Effector CD4-positive, alpha-beta T cell (primary cell): ENCODE results near the gene ARCN1.
"Not testable (repeated sequence)": the region's sequence is repeated elsewhere in the genome, so short reads cannot be mapped to it uniquely, and the experiment has no call there.

Source experiments
- DNase-seq: peaks from one replicate; pipeline ENCODE4 v3.0.0-alpha.2; 2020

ARCN1 gene

DNA sequence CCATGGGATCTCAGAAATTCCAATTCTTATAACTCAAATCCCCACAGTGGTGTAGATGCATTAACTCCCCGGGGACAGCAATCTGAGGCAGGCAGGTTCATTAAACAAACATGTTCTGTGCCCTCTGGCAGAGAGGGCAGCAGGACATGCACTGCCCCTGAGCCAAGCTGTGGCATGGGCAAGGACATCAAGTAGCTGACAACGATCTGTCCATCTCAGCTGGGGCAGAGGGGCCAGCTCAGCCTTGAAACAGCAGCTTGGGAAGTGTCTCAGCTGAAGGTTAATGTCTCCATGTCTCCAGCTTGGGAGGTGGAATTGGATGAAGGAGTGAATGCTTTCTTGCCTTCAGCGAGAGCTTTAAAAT lies 27.6 kb upstream of the ARCN1 start:
- no peak for DNase-seq

DNA sequence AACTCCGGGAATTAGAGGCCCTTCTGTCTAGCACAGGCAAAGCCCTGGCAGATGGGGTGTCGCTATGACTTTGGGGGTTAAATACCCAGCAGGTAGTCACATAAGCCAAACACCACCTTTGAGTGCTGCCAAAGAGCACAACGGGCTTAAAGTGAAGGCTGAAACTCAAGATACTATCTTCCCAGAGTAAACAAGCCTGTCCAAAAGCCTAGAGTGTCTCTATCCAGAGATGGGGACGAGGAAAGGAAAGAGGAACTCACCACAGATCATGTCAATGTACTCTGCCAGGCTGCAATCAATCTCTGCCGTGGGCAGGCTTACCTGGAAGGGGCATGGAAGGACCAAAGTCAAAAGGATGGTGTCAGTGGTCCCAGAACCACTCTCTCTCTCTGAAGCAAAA lies 26.7 kb upstream of the ARCN1 start:
- DNase-seq, result no peak

DNA sequence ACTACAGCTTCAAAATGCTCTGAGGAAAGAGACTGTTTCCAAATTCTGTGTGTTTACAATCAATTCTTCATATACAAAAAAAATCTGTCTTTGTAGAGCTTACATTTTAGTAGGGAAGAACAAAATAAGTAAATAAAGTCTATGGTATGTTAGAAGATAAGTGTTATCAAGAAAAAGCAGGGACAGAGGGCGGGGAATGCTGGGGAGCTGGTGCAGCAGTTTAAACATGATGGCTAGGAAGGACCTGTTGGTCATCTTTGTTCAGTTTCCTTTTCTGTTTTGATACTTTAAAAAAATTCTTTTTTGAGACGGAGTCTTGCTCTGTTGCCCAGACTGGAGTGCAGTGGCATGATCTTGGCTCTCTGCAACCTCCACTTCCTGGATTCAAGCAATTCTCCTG lies 25.1 kb upstream of the ARCN1 start:
- DNase-seq, result no peak

DNA sequence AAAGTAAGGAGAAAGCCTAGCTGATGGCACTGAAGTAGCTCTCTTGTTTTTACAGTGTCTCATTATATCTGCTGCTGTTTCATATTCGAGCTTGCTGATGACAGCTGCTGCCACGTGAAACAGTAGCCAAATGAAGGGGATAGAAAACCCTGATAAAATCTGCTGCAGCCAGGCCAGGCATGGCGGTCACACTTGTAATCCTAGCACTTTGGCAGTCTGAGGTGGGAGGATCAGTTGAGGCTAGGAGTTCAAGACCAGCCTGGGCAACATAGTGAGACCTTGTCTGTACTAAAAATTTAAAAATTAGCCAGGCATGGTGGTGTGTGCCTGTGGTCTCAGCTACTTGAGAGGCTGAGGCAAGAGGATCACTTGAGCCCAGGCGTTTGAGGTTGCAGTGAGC lies 19.9 kb upstream of the ARCN1 start:
- DNase-seq, result no peak

DNA sequence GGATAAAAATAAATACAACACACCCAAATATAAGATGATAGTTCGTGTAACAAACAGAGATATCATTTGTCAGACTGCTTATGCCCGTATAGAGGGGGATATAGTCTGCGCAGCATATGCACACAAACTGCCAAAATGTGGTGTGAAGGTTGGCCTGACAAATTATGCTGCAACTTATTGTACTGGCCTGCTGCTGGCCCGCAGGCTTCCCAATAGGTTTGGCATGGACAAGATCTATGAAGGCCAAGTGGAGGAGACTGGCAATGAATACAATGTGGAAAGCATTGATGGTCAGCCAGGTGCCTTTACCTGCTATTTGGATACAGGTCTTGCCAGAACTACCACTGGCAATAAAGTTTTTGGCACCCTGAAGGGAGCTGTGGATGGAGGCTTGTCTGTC lies 11.4 kb upstream of the ARCN1 start:
- DNase-seq, result no peak

DNA sequence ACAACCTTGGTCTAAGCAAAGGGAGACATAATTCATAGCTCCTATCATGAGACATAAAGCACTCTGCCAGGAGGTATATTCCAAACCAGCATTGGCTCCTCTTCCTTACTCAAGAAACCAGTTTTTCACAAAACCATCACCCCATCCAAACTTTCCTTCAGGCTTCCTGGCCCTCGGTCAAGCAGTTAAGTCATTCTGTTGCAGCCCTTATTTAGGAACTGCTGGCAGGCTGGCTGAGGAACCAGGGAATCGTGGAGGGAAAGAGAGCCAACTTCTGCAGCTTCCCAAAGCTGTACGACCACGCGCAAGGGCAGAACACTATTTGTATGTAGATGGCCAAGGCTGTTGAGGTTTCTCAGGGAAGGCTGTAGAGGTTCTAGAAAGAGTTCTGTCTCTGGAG lies 7.2 kb upstream of the ARCN1 start:
- no peak for DNase-seq

DNA sequence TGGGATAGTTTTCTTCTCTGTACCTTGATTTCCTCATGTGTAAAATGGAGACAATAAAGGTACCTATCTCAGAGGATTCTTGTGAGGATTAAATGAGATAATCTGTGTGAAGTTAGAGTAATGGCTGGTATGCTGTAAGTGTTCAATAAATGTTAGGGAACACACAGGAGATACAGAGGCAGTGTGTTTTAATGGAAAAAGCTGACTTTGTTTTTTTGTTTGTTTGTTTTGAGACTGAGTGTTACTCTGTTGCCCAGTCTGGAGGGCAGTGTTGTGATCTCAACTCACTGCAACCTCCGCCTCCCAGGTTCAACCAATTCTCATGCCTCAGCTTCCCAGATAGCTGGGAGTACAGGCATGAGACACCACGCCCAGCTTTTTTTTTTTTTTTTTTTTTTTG lies 2.5 kb upstream of the ARCN1 start:
- no peak for DNase-seq

DNA sequence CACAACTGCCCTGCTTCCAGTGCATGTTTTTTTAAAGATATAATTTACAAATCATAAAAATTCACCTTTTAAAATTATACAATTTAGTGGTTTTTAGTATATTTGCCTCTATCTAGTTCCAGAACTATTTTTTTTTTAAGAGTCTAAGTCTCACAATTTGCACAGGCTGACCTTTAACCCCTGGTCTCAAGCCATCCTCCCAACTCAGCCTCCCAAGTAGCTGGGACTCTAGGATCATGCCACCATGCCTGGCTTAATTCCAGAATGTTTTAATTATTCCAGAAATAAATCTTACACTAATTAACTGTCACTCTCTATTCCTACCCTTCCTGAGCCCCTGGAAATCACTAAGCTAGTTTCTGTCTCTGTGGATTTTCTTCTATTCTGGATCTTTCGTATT lies 1.4 kb upstream of the ARCN1 start:
- DNase-seq, result no peak

DNA sequence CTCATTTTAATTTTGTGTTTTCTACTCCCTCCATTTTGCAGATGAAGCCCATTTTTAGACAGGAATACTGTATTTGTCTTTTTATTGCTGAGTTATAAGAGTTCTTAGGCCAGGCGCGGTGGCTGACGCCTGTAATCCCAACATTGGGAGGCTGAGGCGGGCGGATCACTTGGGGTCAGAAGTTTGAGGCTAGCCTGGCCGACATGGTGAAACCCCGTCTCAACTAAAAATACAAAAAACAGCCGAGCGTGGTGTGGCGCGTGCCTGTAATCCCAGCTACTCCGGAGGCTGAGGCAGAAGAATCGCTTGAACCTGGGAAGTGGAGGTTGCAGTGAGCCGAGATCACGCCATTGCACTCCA lies 528 bp upstream of the ARCN1 start:
- not testable (repeated sequence) for DNase-seq

DNA sequence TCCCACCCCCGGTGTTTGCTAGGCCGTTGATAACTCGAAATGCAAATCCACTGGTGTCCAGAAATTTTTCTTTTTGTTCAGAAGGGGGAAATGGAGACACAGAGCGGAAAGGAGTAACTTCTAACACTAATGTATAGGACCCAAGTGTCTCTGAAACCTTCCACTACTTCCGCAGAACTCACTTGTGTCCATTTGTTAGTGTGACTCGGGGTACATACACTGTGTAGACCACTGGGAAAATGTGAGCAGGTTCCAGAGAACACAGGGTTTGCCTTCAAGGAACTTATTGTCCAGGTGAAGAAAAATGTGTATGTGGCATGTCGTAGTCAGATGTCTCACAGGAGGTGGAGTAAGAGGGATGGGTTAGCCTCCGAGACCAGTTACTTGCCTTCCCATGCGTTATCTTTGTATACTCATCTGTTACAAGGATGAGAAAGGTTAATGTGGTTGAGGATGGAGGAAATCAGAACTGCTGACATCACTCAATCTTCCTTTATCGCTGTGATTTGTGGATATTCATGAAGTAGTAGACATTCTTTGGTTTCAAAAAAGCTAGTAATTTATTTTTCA lies 857 bp downstream of the ARCN1 start:
- peak; percentile 19 for DNase-seq

DNA sequence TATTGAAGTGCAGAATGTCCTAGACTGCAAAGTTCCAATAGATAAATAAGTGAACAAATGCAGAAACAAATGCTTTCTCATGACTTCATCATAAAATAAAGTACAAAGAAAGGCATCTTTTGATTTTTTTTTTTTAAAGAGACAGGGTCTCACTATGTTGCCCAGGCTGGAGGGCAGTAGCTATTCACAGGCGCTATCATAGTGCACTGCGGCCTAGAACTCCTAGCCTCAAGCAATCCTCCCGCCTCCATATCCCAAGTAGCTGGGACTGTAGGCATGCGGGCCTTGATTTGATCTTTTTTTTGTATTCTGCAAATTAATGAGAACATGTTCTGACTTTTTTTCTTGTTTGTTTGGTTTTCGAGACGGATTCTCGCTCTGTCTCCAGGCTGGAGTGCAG lies 2.4 kb downstream of the ARCN1 start:
- no peak for DNase-seq

DNA sequence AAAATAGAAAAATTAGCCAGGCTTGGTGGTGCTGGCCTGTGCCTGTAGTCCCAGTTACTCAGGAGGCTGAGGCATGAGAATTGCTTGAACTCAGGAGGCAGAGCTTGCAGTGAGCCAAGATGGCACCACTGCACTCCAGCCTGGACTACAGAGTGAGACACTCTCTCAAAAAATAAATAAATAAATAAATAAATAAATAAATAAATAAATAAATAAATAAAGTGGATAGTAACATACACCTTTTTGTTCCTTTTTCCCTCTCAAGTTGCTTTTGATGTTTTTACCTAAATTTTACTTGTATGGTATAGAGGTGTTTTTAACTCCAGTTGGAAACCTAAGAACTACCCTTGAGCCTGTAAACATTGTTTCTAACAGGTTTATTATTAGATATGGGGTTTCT lies 5.8 kb downstream of the ARCN1 start:
- not testable (repeated sequence) for DNase-seq

DNA sequence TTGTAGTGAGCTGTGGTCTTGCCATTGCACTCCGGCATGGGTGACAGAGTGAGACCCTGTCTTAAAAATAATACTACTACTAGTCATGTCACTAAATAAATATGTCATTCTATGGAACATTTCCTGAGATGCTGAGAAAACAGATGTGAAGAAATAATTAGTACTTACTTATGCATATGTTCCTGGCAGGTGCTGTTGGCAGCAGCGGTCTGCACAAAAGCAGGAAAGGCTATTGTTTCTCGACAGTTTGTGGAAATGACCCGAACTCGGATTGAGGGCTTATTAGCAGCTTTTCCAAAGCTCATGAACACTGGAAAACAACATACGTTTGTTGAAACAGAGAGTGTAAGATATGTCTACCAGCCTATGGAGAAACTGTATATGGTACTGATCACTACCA lies 8.8 kb downstream of the ARCN1 start:
- no peak for DNase-seq

DNA sequence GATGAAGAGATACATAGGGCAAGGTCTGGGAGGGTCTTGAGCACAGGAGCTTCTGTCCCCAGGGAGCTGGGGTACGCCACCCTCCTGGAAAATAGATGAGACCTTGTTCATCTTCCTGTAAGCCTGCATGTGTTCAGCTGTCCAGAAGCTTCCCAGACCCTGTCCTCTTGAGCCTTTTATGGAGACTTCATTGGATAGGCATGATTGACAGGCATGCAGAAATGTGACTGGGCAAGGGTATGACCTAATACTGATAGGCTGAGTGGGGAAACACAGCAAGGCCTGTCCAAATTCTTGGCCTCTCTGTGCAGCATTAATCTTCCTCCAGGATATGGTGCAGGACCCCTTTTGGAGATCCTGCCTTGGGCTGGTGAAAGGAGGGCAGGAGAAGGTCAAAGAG lies 15.7 kb downstream of the ARCN1 start:
- no peak for DNase-seq

DNA sequence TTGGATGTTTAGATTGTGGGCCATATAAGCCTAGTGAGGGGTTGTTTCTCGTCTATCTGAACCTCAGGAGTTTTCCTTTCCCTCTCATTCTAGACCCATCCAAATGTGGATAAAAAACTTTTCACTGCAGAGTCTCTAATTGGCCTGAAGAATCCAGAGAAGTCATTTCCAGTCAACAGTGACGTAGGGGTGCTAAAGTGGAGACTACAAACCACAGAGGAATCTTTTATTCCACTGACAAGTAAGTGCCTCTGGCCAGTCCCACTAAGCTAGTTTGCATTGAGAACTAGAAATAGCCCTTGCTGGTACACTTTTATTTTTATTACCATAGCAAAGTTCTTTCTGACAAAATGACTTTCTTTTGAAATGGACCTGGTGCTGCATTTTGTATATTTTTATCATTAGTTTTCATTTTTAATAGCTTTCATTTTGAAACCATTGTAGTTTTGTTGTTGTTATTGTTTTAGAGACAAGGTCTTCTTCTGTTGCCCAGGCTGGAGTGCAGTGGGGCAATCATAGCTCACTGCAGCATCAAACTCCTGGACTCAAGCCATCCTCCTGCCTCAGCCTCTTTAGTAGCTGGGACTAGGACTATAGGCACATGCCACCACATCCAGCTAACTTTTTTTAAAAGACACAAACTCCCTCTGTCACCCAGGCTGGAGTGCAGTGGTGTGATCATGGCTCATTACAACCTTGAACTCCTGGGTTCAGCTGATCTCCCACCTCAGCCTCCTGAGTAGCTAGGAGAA lies 20.6 kb downstream of the ARCN1 start:
- no peak for DNase-seq

DNA sequence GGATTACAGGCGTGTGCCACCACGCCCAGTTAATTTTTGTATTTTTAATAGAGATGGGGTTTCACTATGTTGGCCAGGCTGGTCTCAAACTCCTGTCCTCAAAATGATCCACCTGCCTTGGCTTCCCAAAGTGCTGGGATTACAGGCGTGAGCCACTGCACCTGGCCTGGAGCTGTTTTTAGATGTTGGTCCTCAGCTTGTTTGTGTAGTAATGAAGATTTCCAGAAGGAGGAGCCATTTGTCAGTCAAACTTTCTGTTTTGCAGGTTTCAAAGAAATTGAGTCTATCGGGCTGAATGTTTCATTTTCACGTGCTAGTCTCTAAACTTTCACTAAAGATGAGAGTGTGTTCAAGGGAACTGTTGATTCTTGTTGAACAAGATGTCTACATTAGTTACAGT lies 22.8 kb downstream of the ARCN1 start:
- peak; percentile 14 for DNase-seq

DNA sequence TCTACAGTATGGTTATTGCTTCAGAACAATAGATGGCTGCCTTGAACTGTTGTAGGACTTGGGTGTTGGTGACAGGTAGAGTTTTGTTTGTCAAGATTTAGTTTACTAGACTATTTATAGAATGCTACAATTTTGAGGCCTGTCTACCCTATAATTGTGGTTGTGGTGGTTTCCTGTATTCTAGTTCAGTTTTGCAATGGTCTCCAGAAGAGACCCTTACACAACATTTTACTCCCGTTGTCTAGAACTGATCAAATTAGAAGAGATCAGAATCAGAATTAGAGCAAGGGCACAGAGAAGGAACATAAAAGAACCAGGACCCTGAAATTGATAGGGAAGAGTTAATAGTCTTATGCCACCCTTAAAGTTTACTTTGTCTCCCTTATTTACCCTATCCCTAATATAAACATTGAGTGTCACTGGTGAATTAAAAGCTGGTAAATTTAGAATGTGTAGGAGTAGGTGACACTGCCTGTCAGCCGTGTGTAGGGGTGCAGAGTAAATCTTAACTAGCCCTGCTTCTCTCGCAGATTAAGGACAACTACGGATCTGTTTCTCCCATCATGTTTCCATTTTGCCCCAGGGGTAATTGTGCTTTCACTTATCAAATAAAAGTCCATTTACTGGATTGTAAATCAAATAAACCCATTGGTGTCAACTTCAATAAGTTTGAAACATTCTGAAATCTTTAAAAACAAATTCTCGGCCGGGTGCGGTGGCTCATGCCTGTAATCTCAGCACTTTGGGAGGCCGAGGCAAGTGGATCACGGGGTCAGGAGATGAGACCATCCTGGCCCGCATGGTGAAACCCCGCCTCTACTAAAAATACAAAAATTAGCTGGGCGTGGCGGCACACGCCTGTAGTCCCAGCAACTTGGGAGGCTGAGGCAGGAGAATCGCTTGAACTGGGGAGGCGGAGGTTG lies 24.3 kb downstream of the ARCN1 start:
- no peak for DNase-seq

DNA sequence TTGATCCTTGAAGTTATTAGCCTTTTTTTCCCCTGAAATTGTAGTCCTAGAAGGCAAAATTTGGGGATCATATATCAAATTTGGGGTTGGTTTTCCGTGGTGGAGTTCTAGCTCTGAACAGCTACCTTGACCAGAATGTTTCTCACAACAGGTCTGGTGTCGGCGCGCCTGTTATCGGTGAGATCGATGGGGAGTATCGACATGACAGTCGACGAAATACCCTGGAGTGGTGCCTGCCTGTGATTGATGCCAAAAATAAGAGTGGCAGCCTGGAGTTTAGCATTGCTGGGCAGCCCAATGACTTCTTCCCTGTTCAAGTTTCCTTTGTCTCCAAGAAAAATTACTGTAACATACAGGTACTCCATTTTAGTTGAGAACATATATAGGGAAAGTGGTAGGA lies 25.3 kb downstream of the ARCN1 start:
- no peak for DNase-seq

DNA sequence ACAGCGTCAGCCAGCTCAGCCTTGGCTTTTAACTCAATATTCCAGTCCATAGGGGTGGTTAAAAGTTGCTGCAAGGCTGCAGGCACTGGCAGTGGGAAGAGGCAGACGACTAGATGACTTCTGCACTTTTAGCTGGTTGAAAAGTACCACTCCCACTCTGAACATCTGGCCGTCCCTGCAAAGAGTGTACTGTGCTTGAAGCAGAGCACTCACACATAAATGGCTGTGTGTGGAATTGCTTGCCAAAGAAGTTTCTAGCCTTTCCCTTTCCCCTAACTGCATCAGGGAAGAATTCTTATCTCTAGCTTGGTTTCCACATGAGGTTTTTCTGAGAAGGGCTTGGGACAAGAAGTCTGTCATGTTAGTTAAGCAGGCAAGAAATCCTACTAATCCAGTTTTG lies 30.1 kb downstream of the ARCN1 start:
- DNase-seq, result no peak

DNA sequence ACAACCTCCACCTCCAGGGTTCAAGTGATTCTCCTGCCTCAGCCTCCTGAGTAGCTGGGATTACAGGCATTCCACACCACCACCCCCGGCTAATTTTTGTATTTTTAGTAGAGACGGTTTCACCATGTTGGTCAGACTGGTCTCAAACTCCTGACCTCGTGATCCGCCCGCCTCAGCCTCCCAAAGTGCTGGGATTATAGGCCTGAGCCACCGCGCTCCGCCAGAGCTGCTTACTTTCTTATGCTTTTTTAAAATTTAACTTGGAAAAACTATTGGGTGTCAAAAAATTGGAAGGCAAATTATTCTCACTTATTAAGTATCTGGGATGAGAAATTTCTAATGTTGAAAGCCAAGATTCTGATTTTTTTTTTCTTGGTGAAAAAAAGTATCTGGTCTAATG lies 31.5 kb downstream of the ARCN1 start:
- DNase-seq, result not testable (repeated sequence)

DNA sequence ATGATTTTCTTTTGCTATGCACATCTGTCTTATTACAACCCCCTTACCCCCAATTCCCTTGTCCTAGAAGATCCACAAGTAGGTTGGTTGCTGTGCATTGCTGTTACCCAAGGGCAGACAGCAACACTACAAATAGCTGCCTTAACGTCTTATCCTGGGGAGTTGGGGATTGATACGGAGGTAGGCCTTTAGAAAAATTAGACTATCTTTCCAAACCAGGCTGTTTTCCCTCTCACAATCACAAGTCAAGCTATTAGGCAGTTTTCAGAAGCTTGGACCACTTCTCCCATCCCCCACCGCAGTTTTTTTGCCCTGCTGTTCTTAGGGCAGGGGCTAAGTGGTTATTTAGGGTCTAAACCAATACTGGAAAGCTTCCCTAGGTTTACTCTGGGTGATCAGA lies 32.4 kb downstream of the ARCN1 start:
- no peak for DNase-seq

DNA sequence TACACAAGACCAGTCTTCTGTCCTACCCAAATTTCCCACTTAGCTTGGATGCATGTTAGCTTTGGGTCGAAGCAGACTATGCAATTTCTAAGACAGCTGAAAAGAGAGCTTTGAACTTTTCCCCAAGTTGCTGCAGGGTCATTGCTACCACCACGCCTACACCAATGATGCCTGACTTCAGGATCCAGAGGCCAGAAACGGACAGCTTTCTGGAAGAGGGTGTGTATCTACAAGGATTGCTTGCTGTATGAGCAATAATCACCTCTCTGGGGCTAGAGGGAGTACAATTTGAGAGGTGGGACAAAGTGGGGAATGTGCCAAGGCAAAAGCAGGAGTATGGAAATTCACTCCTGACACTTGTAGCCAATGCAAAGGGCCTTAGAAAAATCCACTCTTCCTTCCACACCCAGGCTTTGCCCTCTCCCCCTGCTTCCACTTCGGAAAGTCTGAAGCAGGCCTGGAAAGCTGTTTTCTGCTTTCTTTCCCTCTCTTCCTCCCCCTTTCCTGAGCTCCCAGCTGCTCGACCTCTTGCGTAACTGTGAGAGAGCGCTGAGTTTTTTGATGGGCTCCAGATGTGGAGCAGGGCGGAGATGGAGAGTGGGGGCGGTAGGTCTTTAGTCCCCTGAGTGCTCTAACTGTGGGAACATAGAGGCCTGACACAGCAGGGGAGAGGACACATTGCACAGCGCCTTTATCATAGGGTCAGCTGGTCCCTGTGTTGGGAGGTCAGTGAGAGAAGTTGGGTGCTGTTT lies 33.1 kb downstream of the ARCN1 start:
- no peak for DNase-seq

DNA sequence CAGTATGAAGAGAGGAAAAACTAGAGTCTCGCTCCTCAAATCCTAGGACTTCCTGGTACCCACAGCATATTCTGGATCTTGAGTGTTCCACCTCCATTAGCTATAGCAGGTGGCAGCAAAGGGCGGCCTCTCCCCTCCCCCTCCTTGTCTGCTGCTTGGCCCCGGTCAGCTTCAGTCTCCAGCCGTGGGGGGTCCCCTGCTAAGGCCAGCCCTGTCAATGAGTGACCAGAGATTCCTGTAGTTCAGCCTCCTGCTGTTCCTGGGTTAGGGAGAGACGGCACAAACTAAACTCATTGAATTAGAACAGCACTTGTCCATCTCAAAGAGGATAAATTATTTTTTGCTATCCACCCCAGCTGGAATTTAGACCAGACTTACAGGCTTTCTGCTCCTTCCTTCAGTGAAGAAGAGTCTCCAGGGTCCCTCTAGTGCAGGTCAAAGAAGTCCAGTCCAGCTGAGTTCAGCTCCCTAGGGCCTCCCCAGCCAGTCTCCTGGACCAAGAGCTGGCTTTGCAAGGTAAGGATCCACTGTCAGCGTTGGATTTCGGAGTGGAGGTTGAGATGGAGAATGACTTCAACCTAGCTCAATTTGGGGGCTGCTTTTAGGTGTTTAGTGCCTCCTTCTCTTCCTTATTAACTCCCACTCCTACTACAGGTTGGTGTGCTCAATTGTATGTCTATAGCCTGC lies 34.1 kb downstream of the ARCN1 start:
- no peak for DNase-seq
